Natural killer cell (primary cell): ENCODE measurements around the gene PEX13. TPM values are rescaled to one million over a fixed set of nuclear protein-coding genes. Genes with fewer than 3 reads are reported as not detected.

Experiments used
- ATAC-seq, 3 donors: fragments of 150-1000 bp in 2 of 3; fragments of 200-7000 bp in 1 of 3; cut with Tn5 transposase; 1 replicate in 1 of 3; 2 replicates in 2 of 3; pipeline ENCODE4 v1.10.0; 2021; ENCODE audit warnings: mild to moderate bottlenecking in 2 of 3, moderate library complexity in 2 of 3
- DNase-seq, 2 donors: peaks; one replicate each; pipeline versions ENCODE4 v3.0.0 to v3.0.0-alpha.2; 2013 to 2021; ENCODE audit warnings: mixed read lengths in 1 of 2
- H3K27ac ChIP-seq: one replicate; pipeline ENCODE4 v1.5.1; 2013; ENCODE audit warnings: mild to moderate bottlenecking, low read length
- H3K27me3 ChIP-seq: one replicate; pipeline ENCODE4 v1.6.1; 2013; ENCODE audit warnings: low read length; ENCODE audit not compliant: control insufficient read depth, insufficient read depth
- H3K36me3 ChIP-seq: one replicate; pipeline ENCODE4 v1.6.1; 2013; ENCODE audit warnings: low read length; ENCODE audit not compliant: control insufficient read depth, insufficient read depth
- H3K4me1 ChIP-seq: one replicate; pipeline ENCODE4 v1.6.1; 2013; ENCODE audit warnings: low read length; ENCODE audit not compliant: control insufficient read depth, insufficient read depth
- H3K4me3 ChIP-seq: one replicate; pipeline ENCODE4 v1.5.1; 2013; ENCODE audit warnings: low read length
- H3K9me3 ChIP-seq: one replicate; pipeline ENCODE4 v1.6.1; 2013; ENCODE audit warnings: low read length; ENCODE audit not compliant: control insufficient read depth, insufficient read depth
- H3K27ac Mint-ChIP-seq, 2 donors: one replicate each; pipeline ENCODE4 v1.8.0; 2022; ENCODE audit warnings: mild to moderate bottlenecking in 2 of 2, mixed read lengths in 2 of 2, moderate library complexity in 1 of 2
- H3K27me3 Mint-ChIP-seq, 2 donors: one replicate each; pipeline ENCODE4 v1.8.0; 2022; ENCODE audit warnings: low read depth in 2 of 2, mixed read lengths in 2 of 2
- H3K36me3 Mint-ChIP-seq: one replicate; pipeline ENCODE4 v1.8.0; 2022; ENCODE audit warnings: mixed read lengths
- H3K4me1 Mint-ChIP-seq, 2 donors: one replicate each; pipeline ENCODE4 v1.8.0; 2022; ENCODE audit warnings: mixed read lengths in 2 of 2
- H3K4me3 Mint-ChIP-seq: one replicate; pipeline ENCODE4 v1.8.0; 2022; ENCODE audit warnings: mild to moderate bottlenecking, moderate library complexity, mixed read lengths
- H3K9me3 Mint-ChIP-seq, 2 donors: one replicate each; pipeline ENCODE4 v1.8.0; 2022; ENCODE audit warnings: mixed read lengths in 2 of 2
- CTCF ChIP-seq: fragments of 200-600 bp; IDR thresholded peaks from one replicate; pipeline ENCODE4 v1.8.0; 2022; ENCODE audit warnings: antibody characterized with exemption
- WGBS: methylation state at CpG from one replicate; pipeline ENCODE4 v1.1.7; 2013; ENCODE audit warnings: missing lambda C conversion rate; ENCODE audit not compliant: insufficient coverage; 5-methylcytosine and 5-hydroxymethylcytosine counted together
- intact Hi-C: fragments of 100-400 bp; cut with micrococcal nuclease; formaldehyde crosslinking; loops from one replicate; pipeline ENCODE4 v1.14.2; 2022
- total RNA-seq, 4 donors: library from RNA; stranded (reverse); fragments of 120-200 nt in 1 of 4; gene quantifications; one replicate each; pipeline versions ENCODE4 v1.2.3 to v1.2.4, GENCODE V29; 2013 to 2022

Gene PEX13
- total RNA-seq, 3 donors from 2014 or later (not counting 1 experiment from before 2014, with no cell fraction given), result 15.8 to 18.1 (median 17.9) TPM

DNA sequence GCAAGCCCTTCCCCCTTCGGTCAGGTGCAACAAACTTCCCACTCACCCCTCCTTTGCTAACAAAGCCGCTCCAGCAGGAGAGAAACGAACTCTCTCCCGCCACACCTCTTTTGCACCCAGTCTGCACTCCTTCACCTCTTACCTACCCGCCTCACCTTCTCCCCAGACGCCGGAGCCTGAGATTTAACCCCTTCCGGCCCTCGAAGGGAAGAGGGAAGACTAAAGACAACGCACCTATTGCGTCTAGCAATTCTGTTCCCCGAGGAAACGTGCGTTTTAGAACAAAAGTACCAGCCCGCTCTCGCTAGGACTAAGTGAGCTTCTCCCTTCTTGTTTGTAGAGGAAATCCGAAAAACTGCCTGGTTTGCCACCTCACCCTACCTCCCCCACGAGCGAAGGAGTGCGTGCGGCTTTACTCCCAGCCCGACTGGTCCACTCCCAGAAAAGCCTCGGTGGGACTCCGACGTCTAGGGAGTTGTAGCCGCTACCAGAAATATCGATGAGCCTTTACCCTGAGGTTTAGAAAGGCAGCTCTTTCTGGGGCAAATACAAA is 441 bp upstream of the PEX13 start:
- peak overlapping the region; percentile 99 for H3K4me3 Mint-ChIP-seq
- peak; percentile 70 to 78 (median 75) for ATAC-seq
- H3K4me1 Mint-ChIP-seq, result peaks cover 46 to 51% of the 10 kb centered on the region in 2 donors
- H3K36me3 Mint-ChIP-seq, result no peaks in the 10 kb centered on the region
- H3K27me3 ChIP-seq, result no peaks in the 10 kb centered on the region
- DNase-seq, result peak; percentile 44 to 78
- no peaks in the 10 kb centered on the region for H3K9me3 ChIP-seq
- under 1% methylated on average over 27 of the region's 27 CpGs for WGBS
- no peaks in the 10 kb centered on the region for H3K27me3 Mint-ChIP-seq
- H3K4me3 ChIP-seq, result peak overlapping the region; percentile 87
- peak overlapping the region; percentile 90 to 92 for H3K27ac Mint-ChIP-seq
- H3K36me3 ChIP-seq, result no peaks in the 10 kb centered on the region
- TF ChIP-seq CTCF, result no peak
- H3K9me3 Mint-ChIP-seq, result no peaks in the 10 kb centered on the region
- peaks cover 8% of the 10 kb centered on the region for H3K4me1 ChIP-seq
- H3K27ac ChIP-seq, result peak overlapping the region; percentile 75
- intact Hi-C loops, result no loop called here

GRCh38 chr2:61018318-61018755 is 817 bp downstream of the PEX13 start:
- TF ChIP-seq CTCF, result no peak
- Histone ChIP-seq H3K27ac (peak overlapping the region; percentile 75), H3K4me3 (peak overlapping the region; percentile 87), H3K27me3 (no peaks in the 10 kb centered on the region), H3K9me3 (no peaks in the 10 kb centered on the region), H3K4me1 (peaks cover 8% of the 10 kb centered on the region), H3K36me3 (no peaks in the 10 kb centered on the region)
- Mint-ChIP-seq H3K9me3 (no peaks in the 10 kb centered on the region), H3K27me3 (no peaks in the 10 kb centered on the region), H3K27ac (peak overlapping the region; percentile 90 to 92), H3K4me3 (peak overlapping the region; percentile 99), H3K36me3 (no peaks in the 10 kb centered on the region), H3K4me1 (peaks cover 48 to 51% of the 10 kb centered on the region in 2 donors)
- 0% methylated on average over 3 of the region's 7 CpGs for WGBS
- DNase-seq (no peak), ATAC-seq (peak in 1 of 3 donors; percentile 2)
- intact Hi-C loops, result no loop called here

GRCh38 chr2:61018798-61019197 is 1.3 kb downstream of the PEX13 start:
- Histone ChIP-seq H3K4me1 (peaks cover 8% of the 10 kb centered on the region), H3K36me3 (no peaks in the 10 kb centered on the region), H3K27me3 (no peaks in the 10 kb centered on the region), H3K4me3 (no peak overlapping the region), H3K9me3 (no peaks in the 10 kb centered on the region), H3K27ac (peak overlapping the region; percentile 75)
- ATAC-seq (no peak), DNase-seq (no peak)
- peak overlapping the region; percentile 99 for H3K4me3 Mint-ChIP-seq
- H3K27me3 Mint-ChIP-seq, result no peaks in the 10 kb centered on the region
- no CpG with 5 or more reads among the region's 6 CpGs for WGBS
- peaks cover 52 to 55% of the 10 kb centered on the region in 2 donors for H3K4me1 Mint-ChIP-seq
- intact Hi-C loops, result no loop called here
- no peaks in the 10 kb centered on the region for H3K9me3 Mint-ChIP-seq
- H3K27ac Mint-ChIP-seq, result peak overlapping the region; percentile 90 to 92
- H3K36me3 Mint-ChIP-seq, result no peaks in the 10 kb centered on the region
- no peak for TF ChIP-seq CTCF

DNA sequence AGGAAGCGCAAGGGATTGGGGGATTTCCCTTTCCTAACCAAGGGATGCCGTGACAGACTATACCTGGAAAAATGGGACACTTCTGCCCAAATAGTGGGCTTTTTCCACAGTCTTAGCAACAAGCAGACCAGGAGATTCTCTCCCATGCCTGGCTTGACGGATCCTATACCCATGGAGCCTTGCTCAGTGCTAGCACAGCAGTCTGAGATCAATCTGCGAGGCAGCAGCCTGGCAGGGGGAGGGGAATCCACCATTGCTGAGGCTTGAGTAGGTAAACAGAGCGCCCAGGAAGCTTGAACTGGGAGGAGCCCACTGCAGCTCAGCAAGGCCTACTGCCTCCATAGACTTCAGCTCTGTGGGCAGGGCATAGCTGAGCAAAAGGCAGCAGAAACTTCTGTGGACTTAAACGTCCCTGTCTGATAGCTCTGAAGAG is 3.7 kb downstream of the PEX13 start:
- H3K4me3 ChIP-seq, result no peak overlapping the region
- no peak for TF ChIP-seq CTCF
- Mint-ChIP-seq H3K27me3 (no peaks in the 10 kb centered on the region), H3K4me3 (no peak overlapping the region), H3K4me1 (peaks cover 55 to 56% of the 10 kb centered on the region in 2 donors), H3K36me3 (no peaks in the 10 kb centered on the region), H3K9me3 (no peaks in the 10 kb centered on the region), H3K27ac (no peak overlapping the region)
- ATAC-seq (no peak), DNase-seq (no peak)
- H3K4me1 ChIP-seq, result peaks cover 8% of the 10 kb centered on the region
- H3K27me3 ChIP-seq, result no peaks in the 10 kb centered on the region
- no peak overlapping the region for H3K27ac ChIP-seq
- intact Hi-C loops, result no loop called here
- H3K9me3 ChIP-seq, result no peaks in the 10 kb centered on the region
- 97% methylated on average over 6 of the region's 6 CpGs for WGBS
- peaks cover 3% of the 10 kb centered on the region for H3K36me3 ChIP-seq
